HG03521 (cell line): ENCODE results near the gene PTPN6.

Experiments
- ATAC-seq: cut with Tn5 transposase; IDR thresholded peaks from one replicate; pipeline ENCODE4 v1.9.1; 2021; ENCODE audit warnings: mild to moderate bottlenecking, moderate library complexity; ENCODE audit not compliant: unreplicated experiment

PTPN6 gene

DNA sequence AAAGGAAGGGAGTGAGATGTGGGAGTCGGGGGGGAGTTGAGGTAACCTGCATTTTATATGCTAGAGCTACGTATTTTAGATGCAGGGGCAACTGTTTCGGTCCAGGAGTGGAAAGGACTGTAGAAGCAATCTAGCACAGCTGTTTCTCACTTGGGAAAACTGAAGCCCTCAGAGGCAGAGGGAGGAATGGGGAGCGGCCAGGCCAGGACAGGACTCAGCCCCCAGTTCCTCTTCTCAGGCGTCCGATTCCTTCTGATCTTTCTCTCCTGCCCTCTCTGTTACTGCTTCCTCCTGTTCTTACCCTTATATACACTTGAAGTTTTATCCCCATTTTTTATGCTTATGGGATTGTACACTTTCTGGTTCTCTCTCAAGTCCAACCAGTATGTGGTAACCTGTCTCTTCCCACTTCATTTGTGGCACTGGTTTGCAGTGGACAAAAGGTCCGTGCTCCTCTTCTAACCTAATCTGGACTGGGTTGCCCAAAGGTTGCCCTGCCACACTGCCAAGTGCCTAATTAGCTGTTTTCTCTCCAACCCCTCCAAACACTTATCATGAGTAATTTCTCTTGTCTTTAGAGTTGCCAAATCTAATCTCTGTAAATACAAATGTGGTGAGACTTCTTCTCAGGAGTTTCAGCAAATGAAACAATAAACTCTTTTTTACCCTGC lies 50.9 kb downstream of the PTPN6 start:
- ATAC-seq: no peak

DNA sequence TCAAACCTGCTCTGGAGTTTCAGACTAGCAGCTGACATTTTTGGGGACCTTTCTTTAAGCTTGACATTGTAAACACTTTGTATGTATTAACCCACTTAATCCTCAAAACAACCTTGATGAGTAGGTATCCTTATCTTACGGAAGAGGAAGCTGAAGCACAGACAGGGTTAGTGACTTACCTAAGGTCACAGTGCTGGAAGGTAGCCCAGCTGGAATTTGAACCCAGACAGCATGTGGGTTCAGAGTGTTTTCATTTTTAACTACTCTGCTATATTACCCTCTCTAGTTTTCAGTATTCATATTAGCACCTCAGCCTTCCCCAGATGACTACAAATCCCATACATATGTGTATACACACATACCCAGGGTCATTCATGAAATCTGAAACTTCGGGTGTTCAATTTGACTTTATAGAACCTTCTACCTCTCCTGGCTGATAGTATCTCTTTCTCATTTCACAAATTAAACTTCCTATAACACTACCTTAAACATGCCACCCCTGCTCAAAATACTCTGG lies 53.2 kb downstream of the PTPN6 start:
- ATAC-seq: no peak

- ATAC-seq: no peak
These were observed 53.7 kb downstream of the PTPN6 start for GRCh38 chr12:7004840-7005239.

GRCh38 chr12:7005311-7005710 lies 54.2 kb downstream of the PTPN6 start:
- no peak for ATAC-seq

- no peak for ATAC-seq
These were observed 55.5 kb downstream of the PTPN6 start for GRCh38 chr12:7006639-7007038.

GRCh38 chr12:7008864-7009263 lies 57.7 kb downstream of the PTPN6 start:
- ATAC-seq: no peak

- no peak for ATAC-seq
These were observed 58.4 kb downstream of the PTPN6 start for GRCh38 chr12:7009512-7009911.
